A549 (cell line): ENCODE results near the gene RBM34. TPM values are rescaled to one million over a fixed set of nuclear protein-coding genes. Genes with fewer than 3 reads are reported as not detected.
A peak's percentile ranks its signal among the peaks of the same experiment; 100 is the strongest.

ENCODE experiments used
- ATAC-seq, 2 experiments: fragments of 200-7000 bp in 1 of 2; fragments of >200 bp in 1 of 2; cut with Nextera tagmentation in 1 of 2; cut with Tn5 transposase in 1 of 2; 3 replicates each; pipeline versions ENCODE4 v1.8.0 to v1.9.1; 2018 to 2020; ENCODE audit warnings: mild to moderate bottlenecking in 1 of 2, moderate library complexity in 1 of 2
- CTCF ChIA-PET: fragments of 300-600 bp; sonication (Branson Sonifier 250); formaldehyde crosslinking; extraction: SDS; loops from one replicate; lab custom pipeline; 2021; ENCODE audit warnings: antibody characterized with exemption, inconsistent platforms; lab: Yijun Ruan, JAX
- POLR2A ChIA-PET: fragments of 350-600 bp; formaldehyde crosslinking; extraction: SDS; loops from one replicate; lab custom pipeline; 2021; ENCODE audit warnings: antibody characterized with exemption, inconsistent platforms; lab: Yijun Ruan, JAX
- DNase-seq, 2 experiments: peaks; one replicate each; pipeline versions ENCODE4 v3.0.0 to v3.0.0-alpha.2; 2011 to 2016; ENCODE audit warnings: low read depth in 1 of 2, low spot score in 1 of 2
- FAIRE-seq: peaks from 2 replicates; lab custom pipeline; 2011; peaks lifted over from hg19 to GRCh38; lab: Jason Lieb, UNC
- H3K27ac ChIP-seq, 2 experiments: fragments of >200 bp; sonication (Bioruptor Twin); formaldehyde crosslinking; 3 replicates each; pipeline ENCODE4 v1.5.1; 2016 to 2017
- H3K4me1 ChIP-seq: fragments of >200 bp; sonication (Bioruptor Twin); formaldehyde crosslinking; 3 replicates; pipeline ENCODE4 v1.6.1; 2016
- H3K4me2 ChIP-seq: fragments of >200 bp; sonication (Bioruptor Twin); formaldehyde crosslinking; 3 replicates; pipeline ENCODE4 v1.6.1; 2016
- H3K4me3 ChIP-seq: fragments of >200 bp; sonication (Bioruptor Twin); formaldehyde crosslinking; 3 replicates; pipeline ENCODE4 v1.5.1; 2016
- H3K9me3 ChIP-seq: fragments of >200 bp; sonication (Bioruptor Twin); formaldehyde crosslinking; 3 replicates; pipeline ENCODE4 v1.6.1; 2016
- BCL3 ChIP-seq: fragments of >200 bp; sonication (Bioruptor Twin); formaldehyde crosslinking; IDR thresholded peaks from 3 replicates; pipeline ENCODE4 v1.6.1; 2016
- E2F6 ChIP-seq: IDR thresholded peaks from 2 replicates; pipeline ENCODE4 v1.6.1; 2012; ENCODE audit warnings: low read depth, borderline replicate concordance
- EHMT2 ChIP-seq: fragments of 200-600 bp; sonication (generic); IDR thresholded peaks from 2 replicates; pipeline ENCODE4 v1.6.1; 2016; ENCODE audit warnings: antibody characterized with exemption, low read depth, mild to moderate bottlenecking, moderate library complexity
- FOSB ChIP-seq: fragments of 250-450 bp; sonication (Bioruptor Pico); IDR thresholded peaks from 2 replicates; pipeline ENCODE4 v1.5.0; 2020; ENCODE audit warnings: mild to moderate bottlenecking, moderate library complexity
- HEYL ChIP-seq: fragments of 250-450 bp; sonication (Bioruptor Pico); IDR thresholded peaks from 2 replicates; pipeline ENCODE4 v1.8.0; 2021; ENCODE audit warnings: mild to moderate bottlenecking, moderate library complexity
- JUN ChIP-seq, 2 experiments: fragments of >200 bp; sonication (Bioruptor Twin); formaldehyde crosslinking; IDR thresholded peaks; 2 replicates in 1 of 2; 3 replicates in 1 of 2; pipeline ENCODE4 v1.6.1; 2016 to 2017
- KDM5A ChIP-seq: fragments of 200-600 bp; sonication (generic); IDR thresholded peaks from 2 replicates; pipeline ENCODE4 v1.6.1; 2016; ENCODE audit warnings: antibody characterized with exemption, mild to moderate bottlenecking
- MAFK ChIP-seq: fragments of 450-650 bp; IDR thresholded peaks from 2 replicates; pipeline ENCODE4 v1.6.1; 2014; ENCODE audit not compliant: partially characterized antibody
- MYC ChIP-seq: IDR thresholded peaks from 2 replicates; pipeline ENCODE4 v1.6.1; 2012; ENCODE audit warnings: mild to moderate bottlenecking, inconsistent platforms, low read length, improper control_type of control experiment, borderline replicate concordance
- NFE2L2 ChIP-seq: fragments of 150-350 bp; conservative IDR thresholded peaks from 2 replicates; pipeline ENCODE4 v1.6.1; 2014; ENCODE audit warnings: low read length
- NR3C1 ChIP-seq: fragments of >200 bp; sonication (Bioruptor Twin); formaldehyde crosslinking; IDR thresholded peaks from 3 replicates; pipeline ENCODE4 v1.6.1; 2017
- PHF8 ChIP-seq: fragments of 200-600 bp; sonication (generic); IDR thresholded peaks from 2 replicates; pipeline ENCODE4 v1.6.1; 2016; ENCODE audit warnings: low read depth, mild to moderate bottlenecking, antibody characterized with exemption, moderate library complexity, borderline replicate concordance
- POLR2A ChIP-seq: IDR thresholded peaks from 2 replicates; pipeline ENCODE4 v1.6.1; 2012; ENCODE audit warnings: mild to moderate bottlenecking, low read length
- RCOR1 ChIP-seq: fragments of 150-350 bp; IDR thresholded peaks from 2 replicates; pipeline ENCODE4 v1.6.1; 2014; ENCODE audit warnings: antibody characterized with exemption, low read length, low read depth
- RFX5 ChIP-seq: fragments of 450-650 bp; IDR thresholded peaks from 2 replicates; pipeline ENCODE4 v1.7.1; 2014; ENCODE audit warnings: antibody characterized with exemption, mild to moderate bottlenecking, moderate library complexity
- RNF2 ChIP-seq: fragments of 200-600 bp; sonication (generic); IDR thresholded peaks from 2 replicates; pipeline ENCODE4 v1.6.1; 2016; ENCODE audit warnings: low read depth, mild to moderate bottlenecking, antibody characterized with exemption, moderate library complexity, borderline replicate concordance
- SMC3 ChIP-seq: fragments of >200 bp; sonication (Bioruptor Twin); formaldehyde crosslinking; IDR thresholded peaks from 3 replicates; pipeline ENCODE4 v1.6.1; 2018; ENCODE audit warnings: inconsistent platforms
- SREBF2 ChIP-seq: fragments of 450-650 bp; IDR thresholded peaks from 2 replicates; pipeline ENCODE4 v1.6.1; 2014; ENCODE audit warnings: mild to moderate bottlenecking, moderate library complexity
- TP53 ChIP-seq: fragments of 250-450 bp; sonication (Bioruptor Pico); IDR thresholded peaks from 2 replicates; pipeline ENCODE4 v1.5.0; 2021; ENCODE audit warnings: mild to moderate bottlenecking, moderate library complexity
- WGBS: methylation state at CpG from one replicate; pipeline ENCODE4 v1.1.6; 2017; ENCODE audit errors: missing lambda C conversion rate; 5-methylcytosine and 5-hydroxymethylcytosine counted together
- polyA minus RNA-seq: library from RNA; depleted of rRNA, polyadenylated mRNA; stranded (reverse); fragments of >200 nt; gene quantifications from 2 replicates; pipeline ENCODE4 v1.2.3, GENCODE V29; 2011; rRNA and poly(A)+ RNA removed
- polyA plus RNA-seq, 4 experiments: library from polyadenylated mRNA; depleted of rRNA in 3 of 4; stranded (reverse); fragments of >200 nt; fragmentation: RNase III in 1 of 4; extraction: RNeasy Plus Mini Kit Qiagen cat#74134 plus additional on column Dnase treatment in 1 of 4; gene quantifications; 2 replicates in 3 of 4; 3 replicates in 1 of 4; pipeline ENCODE4 v1.2.3, GENCODE V29; 2011 to 2017
- TF ChIP-seq, protein P1 (sequence below): IDR thresholded peaks from 2 replicates; pipeline ENCODE4 v1.6.1; 2012

The RBM34 gene, protein sequence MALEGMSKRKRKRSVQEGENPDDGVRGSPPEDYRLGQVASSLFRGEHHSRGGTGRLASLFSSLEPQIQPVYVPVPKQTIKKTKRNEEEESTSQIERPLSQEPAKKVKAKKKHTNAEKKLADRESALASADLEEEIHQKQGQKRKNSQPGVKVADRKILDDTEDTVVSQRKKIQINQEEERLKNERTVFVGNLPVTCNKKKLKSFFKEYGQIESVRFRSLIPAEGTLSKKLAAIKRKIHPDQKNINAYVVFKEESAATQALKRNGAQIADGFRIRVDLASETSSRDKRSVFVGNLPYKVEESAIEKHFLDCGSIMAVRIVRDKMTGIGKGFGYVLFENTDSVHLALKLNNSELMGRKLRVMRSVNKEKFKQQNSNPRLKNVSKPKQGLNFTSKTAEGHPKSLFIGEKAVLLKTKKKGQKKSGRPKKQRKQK
- polyA plus RNA-seq (2011; rRNA removed) = 43.9 and 67.8 TPM in 2 replicates
- polyA plus RNA-seq (2012; cell fraction: cytosol; rRNA removed) = 26.3 and 31.5 TPM in 2 replicates
- polyA plus RNA-seq (2012; cell fraction: nucleus; rRNA removed) = 17.1 and 18.0 TPM in 2 replicates
- 81.8 to 89.9 TPM (median 86.5 TPM) in 3 replicates for polyA plus RNA-seq (2017; fragmentation: RNase III; extraction: RNeasy Plus Mini Kit Qiagen cat#74134 plus additional on column Dnase treatment)
- polyA minus RNA-seq = 20.2 and 29.0 TPM in 2 replicates

DNA sequence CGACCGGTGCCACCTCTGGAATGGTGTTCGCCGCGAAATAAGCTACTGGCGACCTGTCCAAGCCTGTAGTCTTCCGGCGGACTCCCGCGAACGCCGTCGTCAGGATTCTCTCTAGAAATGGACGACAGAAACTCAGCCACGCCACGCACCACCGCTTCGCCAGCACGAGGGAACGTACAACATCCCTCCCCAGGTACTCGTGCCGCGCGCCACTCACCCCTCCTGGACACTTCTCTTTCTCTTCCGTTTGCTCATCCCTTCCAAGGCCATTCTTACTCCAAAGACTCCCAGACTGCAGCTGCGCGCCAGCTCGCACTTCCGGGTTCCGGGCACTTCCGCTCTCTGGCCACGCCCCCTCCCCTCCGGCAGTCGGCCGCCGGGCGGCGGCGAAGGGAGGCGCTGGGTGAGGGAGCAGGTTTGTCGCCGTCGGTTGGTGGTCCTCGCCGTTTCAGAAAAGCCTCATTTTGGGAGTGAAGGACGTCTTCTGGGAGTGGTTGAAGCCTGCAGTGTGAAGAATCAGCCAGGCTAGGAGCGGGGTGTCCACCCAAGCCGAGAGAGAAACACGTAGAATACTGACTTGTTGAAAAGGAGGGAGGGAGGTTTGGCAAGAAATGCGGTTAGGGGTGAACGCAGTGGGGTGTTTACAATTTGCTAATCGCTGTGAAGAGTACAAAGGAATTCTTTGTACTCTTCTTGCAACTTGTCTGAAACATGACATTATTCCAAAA lies at the start of gene RBM34:
TSS of gene RBM34 (minus strand) at position 294 of the 728 bp plus-strand sequence. CDS start at position 270, 24 bp downstream.
- no peak for FAIRE-seq
- ChIA-PET POLR2A (interaction anchor here (0.9 to 1.4 kb wide), 10 partner anchors 10 to 343 kb away, joined by 3 to 12 read pairs (median 4); partner anchors contain the start of genes B3GALNT2, GGPS1 and TOMM20), CTCF (interaction anchor here (0.5 to 1.6 kb wide), 4 partner anchors 10 to 29 kb away, joined by 3 to 5 read pairs (median 4); no protein-coding TSS in a partner anchor)
- ATAC-seq = peak; percentile 96
- Histone ChIP-seq H3K4me3 (peak within 1 kb of the TSS; percentile 79), H3K9me3 (no peaks in the 10 kb centered on the region), H3K27ac (peak within 1 kb of the TSS; percentile 88 to 90), H3K4me1 (peaks cover 17% of the 10 kb centered on the region; the same call in 2 of the 3 replicates), H3K4me2 (peak within 1 kb of the TSS; percentile 85)
- peak; percentile 89 to 93 for DNase-seq
- under 1% methylated on average over 37 of the region's 52 CpGs for WGBS
- TF ChIP-seq E2F6 (peak; percentile 57; the same call in 1 of the 2 replicates), POLR2A (peak; percentile 96), JUN (IDR thresholded peaks at IDR 0.05) (peak; percentile 92 to 94; a peak in 4 of 5 replicates), SMC3 (no peak), SREBF2 (no peak), PHF8 (peak; percentile 93), RFX5 (0 out of 2 replicates have a peak, but pooled peaks have one; percentile 37), KDM5A (peak; percentile 32; the same call in 1 of the 2 replicates), BCL3 (peak; percentile 95; the same call in 2 of the 3 replicates), NR3C1 (no peak)
- TF ChIP-seq, protein P1, sequence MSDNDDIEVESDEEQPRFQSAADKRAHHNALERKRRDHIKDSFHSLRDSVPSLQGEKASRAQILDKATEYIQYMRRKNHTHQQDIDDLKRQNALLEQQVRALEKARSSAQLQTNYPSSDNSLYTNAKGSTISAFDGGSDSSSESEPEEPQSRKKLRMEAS = peak; percentile 84
- TF ChIP-seq, all 56 proteins: peak for 8

DNA sequence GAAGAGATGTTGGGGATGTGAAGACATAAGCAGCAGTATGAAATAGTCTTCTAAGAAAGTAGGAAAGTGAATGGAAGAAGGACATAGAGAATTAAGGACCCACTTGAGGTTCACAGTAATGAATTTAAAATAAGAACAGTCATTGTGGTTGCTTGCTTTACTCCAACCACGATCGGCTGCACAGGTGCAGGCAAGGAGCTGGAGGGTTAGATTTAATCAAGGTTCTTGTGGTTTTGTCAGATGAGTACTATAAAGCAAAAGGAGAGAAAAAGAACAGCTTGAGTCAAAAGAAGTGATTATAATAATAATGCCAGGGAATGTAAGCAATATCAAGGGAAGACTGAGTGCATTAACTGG lies 46.1 kb upstream of the RBM34 start:
- CTCF ChIA-PET = no interaction called here
- no peak overlapping the region for H3K4me2 ChIP-seq
- DNase-seq (no peak), ATAC-seq (no peak), FAIRE-seq (no peak)
- H3K4me1 ChIP-seq = no peaks in the 10 kb centered on the region
- 91% methylated on average over 2 of the region's 2 CpGs for WGBS
- TF ChIP-seq HEYL (CRISPR knock-in tag) (no peak), EHMT2 (no peak), MAFK (no peak), RCOR1 (no peak), RNF2 (no peak), FOSB (CRISPR knock-in tag) (no peak), NFE2L2 (no peak), POLR2A (no peak), MYC (no peak), TP53 (CRISPR knock-in tag) (no peak)
- no peaks in the 10 kb centered on the region for H3K9me3 ChIP-seq
- POLR2A ChIA-PET = no interaction called here
- H3K27ac ChIP-seq = no peak overlapping the region
- no peak overlapping the region for H3K4me3 ChIP-seq
